Raji (cell line): ENCODE results near the gene STK35.

Experiments
- POLR2A ChIP-seq: IDR thresholded peaks from 2 replicates; pipeline ENCODE4 v1.6.1; 2011; ENCODE audit warnings: low read depth, low read length, control low read depth; ENCODE audit not compliant: insufficient read depth

STK35 gene

DNA sequence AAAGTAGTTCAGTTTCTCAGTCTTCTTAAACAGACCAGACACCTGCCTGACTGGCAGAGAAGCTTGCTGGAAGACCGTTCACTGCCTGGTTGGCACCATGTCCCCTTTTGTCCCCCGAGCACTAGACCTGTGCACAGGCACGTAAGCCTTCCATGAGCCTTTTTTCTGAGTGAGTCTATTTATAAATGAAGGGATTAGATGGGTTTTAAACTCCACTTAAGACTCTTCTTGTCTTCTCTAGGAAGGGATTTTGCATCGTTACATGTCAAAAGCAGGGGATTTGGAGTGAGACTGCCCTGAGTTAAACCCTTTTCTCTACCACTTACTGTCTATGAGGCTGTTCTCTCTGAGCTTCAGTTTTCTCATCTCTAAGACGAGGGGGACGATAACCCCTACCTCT, 37.6 kb downstream of the STK35 start:
- TF ChIP-seq POLR2A = no peak

- no peak for TF ChIP-seq POLR2A
Measured at GRCh38 chr20:2139736-2140135, 38.1 kb downstream of the STK35 start.

GRCh38 chr20:2140561-2140960, 38.9 kb downstream of the STK35 start:
- TF ChIP-seq POLR2A = no peak

- no peak for TF ChIP-seq POLR2A
Measured at GRCh38 chr20:2141600-2142575, 40.3 kb downstream of the STK35 start.

DNA sequence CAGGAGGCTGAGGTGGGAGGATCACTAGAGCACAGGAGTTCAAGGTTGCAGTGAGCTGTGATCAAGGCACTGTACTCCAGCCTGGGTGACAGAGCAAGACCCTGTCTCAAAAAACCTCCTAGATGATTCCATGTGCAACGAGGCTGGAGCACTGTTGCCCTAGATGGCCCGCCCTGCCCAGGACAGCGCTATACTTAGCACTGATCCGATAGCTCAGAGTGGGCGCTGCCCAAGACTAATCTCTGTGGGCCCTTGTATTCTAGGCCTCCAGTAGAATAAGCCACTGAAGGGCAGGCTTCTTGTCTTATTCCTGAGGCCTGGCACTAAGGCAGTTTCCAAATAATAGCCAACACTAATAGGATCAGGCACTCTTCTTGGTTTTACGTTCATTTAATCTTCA, 41.0 kb downstream of the STK35 start:
- no peak for TF ChIP-seq POLR2A

- no peak for TF ChIP-seq POLR2A
Measured at GRCh38 chr20:2143594-2143993, 42.0 kb downstream of the STK35 start.

- TF ChIP-seq POLR2A = no peak
Measured at GRCh38 chr20:2144850-2145249, 43.2 kb downstream of the STK35 start.

GRCh38 chr20:2145376-2145775, 43.7 kb downstream of the STK35 start:
- TF ChIP-seq POLR2A = no peak

GRCh38 chr20:2146080-2146867, 44.6 kb downstream of the STK35 start:
- TF ChIP-seq POLR2A = no peak

GRCh38 chr20:2149507-2149906, 47.9 kb downstream of the STK35 start:
- TF ChIP-seq POLR2A = no peak

- no peak for TF ChIP-seq POLR2A
Measured at GRCh38 chr20:2150660-2151059, 49.0 kb downstream of the STK35 start.

GRCh38 chr20:2151858-2152281, 50.2 kb downstream of the STK35 start:
- TF ChIP-seq POLR2A = no peak

DNA sequence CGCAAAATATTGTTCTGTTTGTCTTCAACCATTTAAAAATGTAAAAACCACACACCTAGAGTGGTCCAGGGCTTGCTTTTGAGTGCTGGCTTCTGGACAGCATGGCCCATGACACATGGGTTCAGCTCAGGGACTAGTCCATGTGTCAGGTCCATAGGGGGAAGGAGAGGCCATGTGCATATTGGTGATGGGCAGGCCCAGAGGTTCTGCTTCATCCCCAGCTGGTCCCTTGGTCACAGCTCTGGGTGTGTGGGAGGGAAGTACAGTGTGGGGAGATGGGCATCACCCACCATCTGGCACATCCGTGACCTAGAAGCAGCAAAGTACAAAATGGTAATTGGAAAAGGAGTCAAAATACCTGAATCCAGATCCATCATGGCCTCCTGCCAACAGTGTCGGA, 50.7 kb downstream of the STK35 start:
- no peak for TF ChIP-seq POLR2A

GRCh38 chr20:2153326-2153725, 51.7 kb downstream of the STK35 start:
- TF ChIP-seq POLR2A = no peak

DNA sequence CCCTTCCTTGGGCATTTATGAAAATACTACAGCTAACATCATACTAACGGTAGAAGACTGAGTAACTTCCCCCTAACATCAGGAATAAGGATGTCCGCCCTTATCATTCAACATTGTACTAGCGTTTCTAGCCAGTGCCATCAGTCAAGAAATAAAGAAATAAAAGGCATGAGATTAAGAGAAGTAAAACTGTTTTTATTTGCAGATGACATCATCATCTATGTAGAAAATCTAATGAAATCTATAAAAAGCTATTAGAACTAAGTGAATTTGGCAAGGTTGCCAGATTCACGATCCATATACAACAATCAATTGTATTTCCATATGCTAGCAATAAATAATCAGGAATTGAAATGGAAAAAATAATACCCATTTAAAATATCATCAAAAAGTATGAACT, 54.6 kb downstream of the STK35 start:
- no peak for TF ChIP-seq POLR2A
